Brain microvascular endothelial cell (primary cell): ENCODE results near the gene TRIM67.

Experiments
- DNase-seq: peaks from one replicate; pipeline ENCODE4 v3.0.0-alpha.2; 2020
- H3K27ac ChIP-seq: fragments of 250-450 bp; sonication (Bioruptor Pico); 2 replicates; pipeline ENCODE4 v1.5.1; 2020; ENCODE audit warnings: mild to moderate bottlenecking, moderate library complexity
- H3K27me3 ChIP-seq: fragments of 250-450 bp; sonication (Bioruptor Pico); replicated peaks from 2 replicates; pipeline ENCODE4 v1.5.1; 2020; ENCODE audit warnings: mild to moderate bottlenecking
- H3K36me3 ChIP-seq: fragments of 250-450 bp; sonication (Bioruptor Pico); replicated peaks from 2 replicates; pipeline ENCODE4 v1.5.1; 2020; ENCODE audit warnings: mild to moderate bottlenecking
- H3K4me3 ChIP-seq: 2 replicates; pipeline ENCODE4 v1.5.1; 2011; ENCODE audit warnings: low read depth, mild to moderate bottlenecking, control low read depth, low read length, moderate library complexity
- in situ Hi-C: cut with HindIII; loops from 2 replicates; pipeline ENCODE4 v1.10.0; 2017; ENCODE audit warnings: low sequenced_read_pairs, low pct_ligation_motif_present
- TF ChIP-seq, protein P1 (sequence below): IDR thresholded peaks from 2 replicates; pipeline ENCODE4 v1.5.1; 2011; ENCODE audit warnings: low read depth, mild to moderate bottlenecking, moderate library complexity, low read length, control low read depth, inconsistent platforms; ENCODE audit errors: missing control alignments

Gene TRIM67

DNA sequence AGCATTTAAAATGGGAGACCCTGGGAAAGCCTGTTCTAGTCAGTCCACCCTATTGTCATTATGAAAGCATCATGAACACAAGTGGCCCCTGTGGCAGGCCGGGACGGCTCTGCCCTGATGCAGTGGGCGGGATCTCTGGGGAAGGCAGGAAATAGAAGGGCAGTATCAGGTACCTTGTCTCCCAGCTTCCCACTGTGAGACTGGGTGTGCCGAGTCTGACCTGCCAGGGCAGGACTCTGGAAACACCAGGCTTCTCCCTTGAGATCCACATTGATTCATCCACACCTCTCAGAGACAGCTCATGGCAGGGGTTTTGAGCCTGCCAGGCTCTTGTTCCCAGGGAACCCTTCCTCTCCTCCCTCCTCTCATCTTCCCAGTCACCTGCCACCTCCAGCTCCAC lies 54.6 kb downstream of the TRIM67 start:
- TF ChIP-seq, protein P1, sequence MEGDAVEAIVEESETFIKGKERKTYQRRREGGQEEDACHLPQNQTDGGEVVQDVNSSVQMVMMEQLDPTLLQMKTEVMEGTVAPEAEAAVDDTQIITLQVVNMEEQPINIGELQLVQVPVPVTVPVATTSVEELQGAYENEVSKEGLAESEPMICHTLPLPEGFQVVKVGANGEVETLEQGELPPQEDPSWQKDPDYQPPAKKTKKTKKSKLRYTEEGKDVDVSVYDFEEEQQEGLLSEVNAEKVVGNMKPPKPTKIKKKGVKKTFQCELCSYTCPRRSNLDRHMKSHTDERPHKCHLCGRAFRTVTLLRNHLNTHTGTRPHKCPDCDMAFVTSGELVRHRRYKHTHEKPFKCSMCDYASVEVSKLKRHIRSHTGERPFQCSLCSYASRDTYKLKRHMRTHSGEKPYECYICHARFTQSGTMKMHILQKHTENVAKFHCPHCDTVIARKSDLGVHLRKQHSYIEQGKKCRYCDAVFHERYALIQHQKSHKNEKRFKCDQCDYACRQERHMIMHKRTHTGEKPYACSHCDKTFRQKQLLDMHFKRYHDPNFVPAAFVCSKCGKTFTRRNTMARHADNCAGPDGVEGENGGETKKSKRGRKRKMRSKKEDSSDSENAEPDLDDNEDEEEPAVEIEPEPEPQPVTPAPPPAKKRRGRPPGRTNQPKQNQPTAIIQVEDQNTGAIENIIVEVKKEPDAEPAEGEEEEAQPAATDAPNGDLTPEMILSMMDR, result no peak
- DNase-seq, result no peak
- in situ Hi-C loops, result loop anchor here (25.0 kb wide), 2 partner anchors 279 to 404 kb away; no protein-coding TSS in a partner anchor
- H3K4me3 ChIP-seq, result no peak overlapping the region
- H3K27ac ChIP-seq, result no peak overlapping the region
- H3K27me3 ChIP-seq, result peaks cover 2% of the 10 kb centered on the region
- H3K36me3 ChIP-seq, result no peaks in the 10 kb centered on the region

DNA sequence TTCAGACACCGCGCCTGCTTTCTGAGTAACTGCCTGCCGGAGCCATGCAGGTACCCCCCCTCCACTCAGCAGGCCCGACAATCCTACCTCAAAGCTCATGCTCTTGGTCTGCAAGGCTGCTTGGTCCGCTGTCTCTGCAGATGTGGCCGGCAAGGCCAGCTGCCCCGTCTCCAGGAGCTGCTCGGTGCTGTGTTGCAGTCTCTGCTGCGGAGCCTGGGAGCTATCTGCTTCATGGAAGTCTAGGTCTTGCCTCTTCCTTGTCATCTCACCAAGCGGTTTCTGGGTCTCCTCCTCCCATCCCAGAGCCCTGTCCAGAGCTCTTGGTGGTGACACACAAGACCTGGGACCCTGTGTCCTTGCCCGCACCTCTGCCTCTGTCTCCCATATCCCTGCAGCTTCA lies 55.2 kb downstream of the TRIM67 start:
- no peak for DNase-seq
- H3K4me3 ChIP-seq, result no peak overlapping the region
- H3K27me3 ChIP-seq, result peaks cover 2% of the 10 kb centered on the region
- H3K36me3 ChIP-seq, result no peaks in the 10 kb centered on the region
- no peak overlapping the region for H3K27ac ChIP-seq
- in situ Hi-C loops, result loop anchor here (25.0 kb wide), 2 partner anchors 280 to 405 kb away; no protein-coding TSS in a partner anchor
- TF ChIP-seq, protein P1, result no peak

DNA sequence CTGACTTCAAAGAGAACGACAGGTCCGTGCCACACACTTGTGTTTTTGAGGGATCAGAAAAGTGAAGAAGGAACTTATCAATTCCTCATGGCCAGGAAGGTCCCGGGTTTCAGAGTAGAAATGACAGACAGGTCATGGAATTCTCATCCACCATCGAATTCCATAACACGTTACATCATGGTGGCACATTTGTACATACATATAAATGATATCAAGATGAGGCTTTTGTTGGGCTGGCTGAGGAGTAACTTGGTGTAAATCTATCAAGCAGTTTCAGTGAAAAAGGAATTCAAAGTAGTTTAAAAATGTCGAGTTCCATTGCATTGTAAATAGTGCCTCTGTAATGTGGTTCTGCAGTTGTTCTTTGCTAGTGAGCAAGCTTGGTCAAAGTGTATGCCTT lies 56.2 kb downstream of the TRIM67 start:
- H3K27me3 ChIP-seq, result peaks cover 2% of the 10 kb centered on the region
- no peak for DNase-seq
- H3K27ac ChIP-seq, result no peak overlapping the region
- no peak overlapping the region for H3K4me3 ChIP-seq
- in situ Hi-C loops, result loop anchor here (25.0 kb wide), 2 partner anchors 281 to 406 kb away; no protein-coding TSS in a partner anchor
- H3K36me3 ChIP-seq, result peaks cover 4% of the 10 kb centered on the region
- TF ChIP-seq, protein P1, result no peak

DNA sequence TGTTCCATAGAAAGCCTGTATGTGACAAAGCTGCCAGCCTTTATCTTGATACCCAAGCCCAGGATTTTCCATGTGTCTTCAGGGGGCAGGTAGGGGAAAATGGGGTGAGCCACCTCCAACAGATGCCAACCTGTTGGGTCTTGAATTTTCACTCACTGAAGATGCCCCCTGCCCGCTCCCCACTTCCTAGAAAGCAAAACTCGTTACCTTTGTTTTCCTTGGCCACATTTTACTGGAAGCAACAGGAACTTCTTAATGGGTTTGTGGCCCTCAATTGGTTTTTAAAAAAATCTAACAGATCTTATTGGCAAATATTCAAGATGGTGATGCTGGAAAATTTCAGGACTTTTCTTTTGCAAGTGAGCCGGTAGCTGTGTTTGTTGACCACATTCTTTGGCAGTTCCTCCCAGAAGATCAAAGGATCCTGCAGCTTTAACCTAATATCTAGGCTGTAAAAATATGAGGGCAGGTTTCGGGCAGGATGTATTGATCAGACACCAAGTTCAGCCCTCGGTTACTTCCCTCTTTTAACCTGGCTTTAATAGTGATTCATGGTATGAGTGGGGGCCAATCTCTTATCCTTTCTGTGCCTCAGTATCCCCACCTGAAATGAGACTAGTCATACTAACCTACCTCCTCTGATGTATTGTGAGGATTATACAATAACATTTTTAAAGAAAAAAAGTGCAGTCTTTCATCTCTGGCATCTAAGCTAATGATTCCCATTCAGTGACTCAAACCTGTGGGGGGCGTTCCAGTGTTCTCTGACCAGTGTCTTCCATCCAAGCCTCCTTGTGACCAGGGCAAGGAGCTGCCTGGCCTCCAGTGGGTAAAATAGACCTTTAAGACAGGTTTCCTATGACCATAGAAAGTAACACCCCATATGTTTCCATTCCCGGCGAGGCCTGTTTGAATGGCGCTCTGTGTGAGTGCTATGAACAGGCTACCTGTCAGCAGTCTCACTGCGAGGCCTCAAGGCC lies 57.9 kb downstream of the TRIM67 start:
- in situ Hi-C loops, result loop anchor here (25.0 kb wide), 2 partner anchors 282 to 407 kb away; no protein-coding TSS in a partner anchor
- no peak for DNase-seq
- TF ChIP-seq, protein P1, result no peak
- H3K36me3 ChIP-seq, result peaks cover 7% of the 10 kb centered on the region
- H3K4me3 ChIP-seq, result no peak overlapping the region
- H3K27ac ChIP-seq, result no peak overlapping the region
- peaks cover 2% of the 10 kb centered on the region for H3K27me3 ChIP-seq

DNA sequence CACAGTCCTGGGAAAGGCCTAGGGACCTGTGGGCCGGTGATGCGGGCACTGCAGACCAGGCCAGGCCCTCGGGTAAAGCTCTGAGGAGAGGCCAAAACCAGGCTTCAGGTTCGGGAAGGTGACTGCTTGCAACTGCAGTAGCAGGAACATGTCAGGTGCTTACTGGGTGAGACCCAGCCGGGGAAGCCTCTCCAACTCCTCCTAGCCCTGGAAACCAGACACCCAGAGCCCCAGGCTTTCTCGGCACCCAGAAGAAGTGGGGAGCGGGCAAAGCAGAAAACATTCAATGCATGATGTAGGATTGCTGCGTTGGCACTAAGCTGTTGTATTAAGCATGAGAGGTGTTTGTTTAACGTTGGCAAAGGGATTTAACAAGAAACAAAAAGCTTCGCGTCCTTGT lies 58.9 kb downstream of the TRIM67 start:
- TF ChIP-seq, protein P1, result no peak
- no peak overlapping the region for H3K27ac ChIP-seq
- peaks cover 11% of the 10 kb centered on the region for H3K36me3 ChIP-seq
- DNase-seq, result no peak
- no peak overlapping the region for H3K4me3 ChIP-seq
- peaks cover 2% of the 10 kb centered on the region for H3K27me3 ChIP-seq
- in situ Hi-C loops, result loop anchor here (25.0 kb wide), 2 partner anchors 284 to 408 kb away; no protein-coding TSS in a partner anchor
